Testis (tissue), 3 donors: ENCODE results near the gene CD74. TPM values are rescaled to one million over a fixed set of nuclear protein-coding genes. Genes with fewer than 3 reads are reported as not detected.

Experiments used
- DNase-seq: peaks from one replicate; pipeline ENCODE4 v3.0.0-alpha.2; 2019
- H3K27ac ChIP-seq, 2 donors: fragments of 200-600 bp; sonication (generic); one replicate each; pipeline ENCODE4 v1.5.1; 2019
- H3K27me3 ChIP-seq: fragments of 200-600 bp; sonication (generic); one replicate; pipeline ENCODE4 v1.5.1; 2019
- H3K36me3 ChIP-seq: fragments of 200-600 bp; sonication (generic); one replicate; pipeline ENCODE4 v1.5.1; 2017; ENCODE audit warnings: low read depth; ENCODE audit errors: missing control alignments
- H3K4me1 ChIP-seq: fragments of 200-600 bp; sonication (generic); one replicate; pipeline ENCODE4 v1.5.1; 2019
- H3K4me3 ChIP-seq, 2 donors: fragments of 200-600 bp; sonication (generic); one replicate each; pipeline ENCODE4 v1.5.1; 2017 to 2019
- H3K9me3 ChIP-seq: fragments of 200-600 bp; sonication (generic); one replicate; pipeline ENCODE4 v1.5.1; 2017
- CTCF ChIP-seq, 3 experiments: fragments of 450-650 bp in 2 of 3; fragments of 200-600 bp in 1 of 3; sonication (generic) in 1 of 3; IDR thresholded peaks; one replicate each; pipeline ENCODE4 v1.5.1; 2016 to 2019; ENCODE audit warnings: antibody characterized with exemption in 3 of 3, mild to moderate bottlenecking in 2 of 3, moderate library complexity in 1 of 3
- POLR2A ChIP-seq: fragments of 450-650 bp; IDR thresholded peaks from one replicate; pipeline ENCODE4 v1.6.1; 2017; ENCODE audit warnings: antibody characterized with exemption, mild to moderate bottlenecking, moderate library complexity
- WGBS, 2 donors: methylation state at CpG; one replicate each; pipeline ENCODE4 v1.1.5; 2018; 5-methylcytosine and 5-hydroxymethylcytosine counted together
- intact Hi-C: fragments of 100-400 bp; cut with DNase I; formaldehyde crosslinking; loops from one replicate; pipeline ENCODE4 v1.15.1; 2023; ENCODE audit warnings: low total_unique reads
- polyA plus RNA-seq: library from polyadenylated mRNA; stranded (reverse); fragments of 350-450 nt; fragmentation: Illumina TruSeq; extraction: RNeasy Lipid Tissue Mini Kit (QIAGEN cat#74804); gene quantifications from one replicate; pipeline ENCODE4 v1.2.3, GENCODE V29; 2014; ENCODE audit warnings: low read depth, low replicate concordance; ENCODE audit not compliant: insufficient read depth
- total RNA-seq, 2 donors: library from RNA; depleted of rRNA; stranded (reverse); fragments of >200 nt; gene quantifications; one replicate each; pipeline ENCODE4 v1.2.3, GENCODE V29; 2016

The CD74 gene
- total and polyA plus RNA-seq, 3 donors from 2014 or later: 137 to 1,318 (median 223) TPM

GRCh38 chr5:150377964-150378694 is 34.6 kb downstream of the CD74 start:
- H3K4me1 ChIP-seq: no peaks in the 10 kb centered on the region
- no peaks in the 10 kb centered on the region for H3K27me3 ChIP-seq
- WGBS, 2 donors: 65 to 80% methylated on average over 5 of the region's 5 CpGs
- H3K4me3 ChIP-seq: no peak overlapping the region
- H3K36me3 ChIP-seq: no peaks in the 10 kb centered on the region
- H3K9me3 ChIP-seq: no peaks in the 10 kb centered on the region
- no peak for TF ChIP-seq POLR2A
- no peak for TF ChIP-seq CTCF (IDR thresholded peaks at IDR 0.05)
- no peak for DNase-seq
- no peak overlapping the region for H3K27ac ChIP-seq
- intact Hi-C loops: no loop called here

DNA sequence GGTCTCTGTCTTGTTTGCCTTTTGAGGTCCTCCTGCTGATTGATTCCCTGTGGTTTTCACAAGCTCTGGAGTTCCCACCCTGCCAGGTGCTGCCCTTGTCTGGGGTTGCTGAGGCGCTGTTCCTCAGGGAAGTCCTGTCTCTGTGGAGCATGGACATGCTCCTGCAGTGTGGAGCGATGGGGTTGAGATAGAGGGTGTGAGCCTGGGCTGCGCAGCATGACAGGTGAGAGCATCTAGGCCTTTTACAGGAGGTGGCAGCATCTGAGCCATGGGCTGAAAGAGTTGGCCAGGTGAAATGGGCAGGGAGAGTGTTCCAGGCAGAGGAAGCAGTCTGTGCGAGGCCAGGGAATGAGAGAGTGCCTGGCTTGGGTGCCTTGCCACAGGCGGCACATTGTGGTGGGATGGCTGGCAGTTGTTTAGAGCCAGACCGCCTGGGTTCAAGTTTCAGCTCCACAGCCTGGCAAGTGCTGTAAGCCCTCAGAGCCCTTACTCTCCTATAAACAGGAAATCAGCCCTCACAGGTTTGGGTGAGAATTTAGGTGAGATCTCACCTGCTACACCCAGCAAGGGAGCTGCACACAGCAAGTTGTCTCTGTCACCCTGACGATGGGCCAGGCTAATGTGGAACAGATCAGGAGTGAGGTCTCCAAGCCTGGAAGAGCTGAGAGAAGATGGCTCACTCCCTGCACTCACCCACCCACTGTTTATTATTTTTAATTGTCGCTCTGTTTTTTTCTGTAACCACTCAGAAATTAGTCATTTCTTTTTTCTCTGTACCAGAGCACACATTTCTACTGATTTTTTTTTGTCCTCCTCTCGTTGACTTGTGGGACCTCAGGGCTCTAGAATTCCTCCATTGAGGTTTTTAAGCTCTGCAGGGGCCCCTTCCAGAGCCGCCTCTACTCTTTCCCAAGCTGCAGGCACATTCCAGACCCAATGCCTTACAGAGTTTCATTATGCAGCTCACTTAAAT is 35.6 kb downstream of the CD74 start:
- no peaks in the 10 kb centered on the region for H3K9me3 ChIP-seq
- H3K27ac ChIP-seq: no peak overlapping the region
- no peak overlapping the region for H3K4me3 ChIP-seq
- H3K4me1 ChIP-seq: no peaks in the 10 kb centered on the region
- no peaks in the 10 kb centered on the region for H3K36me3 ChIP-seq
- no peak for DNase-seq
- TF ChIP-seq CTCF (IDR thresholded peaks at IDR 0.05) (no peak), POLR2A (no peak)
- 77 to 81% methylated on average over 8 to 10 of the region's 10 CpGs for WGBS, 2 donors
- intact Hi-C loops: no loop called here
- no peaks in the 10 kb centered on the region for H3K27me3 ChIP-seq

DNA sequence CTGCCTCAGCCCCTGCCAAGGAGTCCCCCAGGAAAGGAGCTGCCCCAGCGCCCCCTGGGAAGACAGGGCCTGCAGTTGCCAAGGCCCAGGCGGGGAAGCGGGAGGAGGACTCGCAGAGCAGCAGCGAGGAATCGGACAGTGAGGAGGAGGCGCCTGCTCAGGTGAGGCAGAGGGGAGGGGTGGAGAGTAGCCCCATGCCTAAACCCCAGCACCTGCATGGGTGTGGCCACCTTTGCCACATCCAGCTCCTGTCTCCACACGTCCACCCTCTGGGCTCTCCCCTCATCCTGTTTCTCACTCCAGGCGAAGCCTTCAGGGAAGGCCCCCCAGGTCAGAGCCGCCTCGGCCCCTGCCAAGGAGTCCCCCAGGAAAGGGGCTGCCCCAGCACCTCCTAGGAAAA is 38.1 kb downstream of the CD74 start:
- no peak for TF ChIP-seq CTCF (IDR thresholded peaks at IDR 0.05)
- no peak for TF ChIP-seq POLR2A
- Histone ChIP-seq H3K9me3 (no peaks in the 10 kb centered on the region), H3K4me3 (no peak overlapping the region), H3K27ac (no peak overlapping the region), H3K4me1 (no peaks in the 10 kb centered on the region), H3K36me3 (no peaks in the 10 kb centered on the region), H3K27me3 (no peaks in the 10 kb centered on the region)
- DNase-seq: no peak
- intact Hi-C loops: no loop called here
- WGBS, 2 donors: 90 to 97% methylated on average over 11 of the region's 11 CpGs

DNA sequence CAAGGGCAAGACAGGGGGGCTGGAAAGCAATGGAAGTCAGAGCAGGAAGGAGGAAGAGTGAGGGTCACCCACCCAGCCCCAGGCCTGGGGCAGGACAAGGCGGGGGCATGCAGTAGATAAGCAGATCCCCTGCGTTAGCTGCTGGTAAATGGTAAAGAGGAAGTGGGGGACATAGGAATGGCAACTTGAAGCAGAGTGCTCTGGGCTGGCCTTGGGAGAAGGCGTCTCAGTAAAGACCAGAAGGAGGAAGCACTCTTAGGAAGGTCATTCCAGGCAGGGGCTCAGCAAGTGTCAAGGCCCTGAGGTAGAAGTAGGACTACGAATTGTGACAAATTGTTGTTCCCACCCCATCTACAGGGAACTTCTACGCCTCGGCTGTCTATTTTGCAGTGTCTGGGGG is 40.1 kb downstream of the CD74 start:
- WGBS, 2 donors: 91 to 93% methylated on average over 6 of the region's 6 CpGs
- H3K27ac ChIP-seq: no peak overlapping the region
- H3K4me1 ChIP-seq: no peaks in the 10 kb centered on the region
- H3K4me3 ChIP-seq: no peak overlapping the region
- TF ChIP-seq CTCF (IDR thresholded peaks at IDR 0.05) (no peak), POLR2A (no peak)
- no peaks in the 10 kb centered on the region for H3K9me3 ChIP-seq
- H3K36me3 ChIP-seq: no peaks in the 10 kb centered on the region
- intact Hi-C loops: no loop called here
- H3K27me3 ChIP-seq: no peaks in the 10 kb centered on the region
- DNase-seq: no peak
